Right lobe of liver (tissue), 6 donors: Measurements from ENCODE around the gene STAG2. TPM values are rescaled to one million over a fixed set of nuclear protein-coding genes. Genes with fewer than 3 reads are reported as not detected.

Experiments used
- ATAC-seq, 4 donors: fragments of 200-7000 bp; cut with Tn5 transposase; one replicate each; pipeline ENCODE4 v1.9.1; 2020; ENCODE audit warnings: mild to moderate bottlenecking in 4 of 4, moderate library complexity in 4 of 4
- DNase-seq, 3 donors: peaks; one replicate each; pipeline ENCODE4 v3.0.0-alpha.2; 2020
- H3K27ac ChIP-seq, 3 donors: fragments of 200-600 bp; one replicate each; pipeline ENCODE4 v1.8.0; 2022
- H3K27me3 ChIP-seq, 2 donors: fragments of 200-600 bp; one replicate each; pipeline ENCODE4 v1.8.0; 2022
- H3K36me3 ChIP-seq, 4 donors: fragments of 200-600 bp; sonication (generic) in 1 of 4; one replicate each; pipeline versions ENCODE4 v1.5.1 to v1.8.0; 2017 to 2022; ENCODE audit warnings: control low read depth in 1 of 4
- H3K4me1 ChIP-seq, 4 donors: fragments of 200-600 bp; sonication (generic) in 1 of 4; one replicate each; pipeline versions ENCODE4 v1.5.1 to v1.8.0; 2017 to 2022; ENCODE audit warnings: control low read depth in 1 of 4
- H3K4me3 ChIP-seq, 3 donors: fragments of 200-600 bp; one replicate each; pipeline ENCODE4 v1.8.0; 2022
- H3K9me3 ChIP-seq, 4 donors: fragments of 200-600 bp; sonication (generic) in 1 of 4; one replicate each; pipeline versions ENCODE4 v1.5.1 to v1.8.0; 2017 to 2022; ENCODE audit warnings: control low read depth in 1 of 4
- POLR2A ChIP-seq: fragments of 450-650 bp; IDR thresholded peaks from one replicate; pipeline ENCODE4 v1.6.1; 2017; ENCODE audit warnings: antibody characterized with exemption, mild to moderate bottlenecking
- WGBS: methylation state at CpG from one replicate; pipeline ENCODE4 v1.1.6; 2018; ENCODE audit warnings: low coverage, low lambda C conversion rate; ENCODE audit not compliant: insufficient coverage; ENCODE audit errors: missing lambda C conversion rate; 5-methylcytosine and 5-hydroxymethylcytosine counted together
- intact Hi-C, 2 donors: fragments of 100-400 bp; cut with DNase I; formaldehyde crosslinking; loops; one replicate each; pipeline versions ENCODE4 v1.11.2 to v1.14.1; 2022
- total RNA-seq, 6 experiments: library from RNA; depleted of rRNA in 2 of 6; stranded (reverse); fragments of >200 nt in 2 of 6; fragmentation: NEBNext Ultra II Directional in 3 of 6; extraction: Animal tissue kit (Norgen Biotek cat#: 25700) in 3 of 6; gene quantifications; one replicate each; pipeline versions ENCODE4 v1.1.0 to v1.2.4, GENCODE V29; 2016 to 2023
- TF ChIP-seq, protein P1 (sequence below), 4 donors: fragments of 200-600 bp in 3 of 4; fragments of 450-650 bp in 1 of 4; IDR thresholded peaks; one replicate each; pipeline versions ENCODE4 v1.5.1 to v1.8.0; 2016 to 2022; ENCODE audit warnings: antibody characterized with exemption in 4 of 4, mild to moderate bottlenecking in 2 of 4
- donor health status: DM: no; HTN: yes; CAD: no.
- donor health status: DM: no; HTN: no; CAD: no.
- donor health status: DM: no; HTN: no; CAD: no.
- donor health status: DM: no; HTN: yes; CAD: no.
- donor health status: DM: no; HTN: yes; CAD: no.

The STAG2 gene
- total RNA-seq, 6 experiments from 2014 or later, result 17.1 to 27.5 (median 23.9) TPM

DNA sequence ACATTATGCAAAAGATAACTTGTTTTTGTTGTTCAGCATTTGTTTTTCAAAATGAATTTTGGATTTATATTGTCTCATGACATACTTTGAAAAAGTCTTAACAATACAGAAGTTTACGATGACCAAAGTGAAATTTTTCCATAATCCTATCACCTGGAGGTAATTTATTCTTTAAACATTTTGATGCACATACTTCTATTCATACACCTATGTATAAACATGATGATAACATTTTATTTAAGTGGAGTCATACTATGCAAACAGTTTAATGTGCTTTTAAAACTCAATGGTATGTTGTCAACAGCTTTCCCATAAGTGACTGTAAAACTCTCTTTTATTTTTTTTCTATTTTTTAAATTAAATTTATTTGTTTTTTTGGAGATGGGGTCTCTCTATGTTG is 65.0 kb downstream of the STAG2 start:
- Histone ChIP-seq H3K9me3 (no peaks in the 10 kb centered on the region), H3K36me3 (peaks cover 0 to 3% (median 0%) of the 10 kb centered on the region in 4 donors), H3K4me3 (no peak overlapping the region), H3K27ac (no peak overlapping the region), H3K27me3 (no peaks in the 10 kb centered on the region), H3K4me1 (no peaks in the 10 kb centered on the region)
- DNase-seq, result no peak
- no peak for ATAC-seq
- TF ChIP-seq, protein P1, sequence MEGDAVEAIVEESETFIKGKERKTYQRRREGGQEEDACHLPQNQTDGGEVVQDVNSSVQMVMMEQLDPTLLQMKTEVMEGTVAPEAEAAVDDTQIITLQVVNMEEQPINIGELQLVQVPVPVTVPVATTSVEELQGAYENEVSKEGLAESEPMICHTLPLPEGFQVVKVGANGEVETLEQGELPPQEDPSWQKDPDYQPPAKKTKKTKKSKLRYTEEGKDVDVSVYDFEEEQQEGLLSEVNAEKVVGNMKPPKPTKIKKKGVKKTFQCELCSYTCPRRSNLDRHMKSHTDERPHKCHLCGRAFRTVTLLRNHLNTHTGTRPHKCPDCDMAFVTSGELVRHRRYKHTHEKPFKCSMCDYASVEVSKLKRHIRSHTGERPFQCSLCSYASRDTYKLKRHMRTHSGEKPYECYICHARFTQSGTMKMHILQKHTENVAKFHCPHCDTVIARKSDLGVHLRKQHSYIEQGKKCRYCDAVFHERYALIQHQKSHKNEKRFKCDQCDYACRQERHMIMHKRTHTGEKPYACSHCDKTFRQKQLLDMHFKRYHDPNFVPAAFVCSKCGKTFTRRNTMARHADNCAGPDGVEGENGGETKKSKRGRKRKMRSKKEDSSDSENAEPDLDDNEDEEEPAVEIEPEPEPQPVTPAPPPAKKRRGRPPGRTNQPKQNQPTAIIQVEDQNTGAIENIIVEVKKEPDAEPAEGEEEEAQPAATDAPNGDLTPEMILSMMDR (IDR thresholded peaks at IDR 0.05), result no peak
- TF ChIP-seq POLR2A, result no peak
- WGBS, result 90% methylated on average over 1 of the region's 1 CpG
- intact Hi-C loops, result no loop called here

DNA sequence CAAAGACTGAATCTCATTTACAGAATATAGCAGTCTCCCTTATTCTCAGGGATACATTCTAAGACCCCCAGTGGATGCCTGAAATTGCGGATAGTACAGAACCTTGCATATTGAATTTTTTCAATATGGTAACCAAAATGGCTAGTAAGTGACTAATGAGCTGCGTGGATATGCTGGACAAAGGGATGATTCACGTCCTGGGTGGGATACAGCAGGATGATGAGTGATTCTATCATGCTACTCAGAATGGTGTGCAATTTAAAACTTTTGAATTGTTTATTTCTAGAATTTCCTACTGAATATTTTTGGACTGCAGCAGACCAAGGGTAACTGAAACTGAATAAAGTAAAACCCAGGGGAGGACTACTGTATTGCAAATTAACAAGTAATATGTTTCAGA is 66.7 kb downstream of the STAG2 start:
- Histone ChIP-seq H3K27me3 (no peaks in the 10 kb centered on the region), H3K9me3 (no peaks in the 10 kb centered on the region), H3K4me1 (no peaks in the 10 kb centered on the region), H3K36me3 (peaks cover 0 to 3% (median 0%) of the 10 kb centered on the region in 4 donors), H3K27ac (no peak overlapping the region), H3K4me3 (no peak overlapping the region)
- DNase-seq (no peak), ATAC-seq (no peak)
- WGBS, result 59% methylated on average over 3 of the region's 3 CpGs
- TF ChIP-seq, protein P1 (IDR thresholded peaks at IDR 0.05), result no peak
- TF ChIP-seq POLR2A, result no peak
- intact Hi-C loops, result no loop called here

DNA sequence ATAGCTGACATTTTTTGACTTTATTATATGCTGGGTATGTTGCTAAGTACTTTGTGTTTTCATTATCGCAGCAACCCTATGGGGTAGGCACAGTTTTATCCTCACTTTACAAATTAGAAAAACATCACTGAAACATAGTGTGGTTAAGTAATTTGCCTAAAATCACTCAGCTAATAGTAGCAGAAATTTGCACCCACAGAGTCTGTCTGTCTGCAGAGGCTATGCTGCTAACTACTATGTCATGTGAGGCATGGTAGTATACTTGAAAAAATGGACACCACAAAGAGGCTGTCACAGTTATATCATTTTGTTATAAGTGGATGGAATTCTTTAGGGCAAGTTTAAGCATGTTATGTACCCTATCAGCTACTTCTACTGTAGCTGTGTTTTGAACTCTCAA is 69.0 kb downstream of the STAG2 start:
- ATAC-seq, result no peak
- no peaks in the 10 kb centered on the region for H3K36me3 ChIP-seq
- intact Hi-C loops, result no loop called here
- 79% methylated on average over 1 of the region's 1 CpG for WGBS
- no peak overlapping the region for H3K27ac ChIP-seq
- DNase-seq, result no peak
- no peak overlapping the region for H3K4me3 ChIP-seq
- no peaks in the 10 kb centered on the region for H3K9me3 ChIP-seq
- TF ChIP-seq POLR2A, result no peak
- TF ChIP-seq, protein P1 (IDR thresholded peaks at IDR 0.05), result no peak
- no peaks in the 10 kb centered on the region for H3K27me3 ChIP-seq
- H3K4me1 ChIP-seq, result no peaks in the 10 kb centered on the region

DNA sequence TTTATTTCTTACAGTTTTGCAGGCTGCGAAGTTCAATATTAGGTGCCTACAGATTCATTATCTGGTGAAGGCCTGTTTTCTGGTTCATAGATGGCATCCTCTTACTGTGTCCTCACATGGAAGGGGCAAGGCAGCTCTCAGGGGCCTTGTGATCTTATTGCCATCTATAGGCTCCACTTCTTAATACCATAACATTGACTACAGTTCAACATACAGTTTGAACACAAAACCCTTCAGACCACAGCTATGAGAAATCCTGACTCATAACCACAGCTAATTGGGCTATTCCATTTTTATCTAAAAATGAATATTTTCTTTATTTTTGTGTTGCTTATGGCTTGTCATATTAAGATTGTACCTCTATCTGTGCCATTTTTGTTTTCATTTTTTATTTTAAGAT is 72.3 kb downstream of the STAG2 start:
- H3K4me3 ChIP-seq, result no peak overlapping the region
- no peak for ATAC-seq
- H3K9me3 ChIP-seq, result no peaks in the 10 kb centered on the region
- H3K27me3 ChIP-seq, result no peaks in the 10 kb centered on the region
- intact Hi-C loops, result no loop called here
- no peak for DNase-seq
- H3K4me1 ChIP-seq, result no peaks in the 10 kb centered on the region
- no peaks in the 10 kb centered on the region for H3K36me3 ChIP-seq
- no peak for TF ChIP-seq POLR2A
- H3K27ac ChIP-seq, result no peak overlapping the region
- WGBS, result 54% methylated on average over 1 of the region's 1 CpG

DNA sequence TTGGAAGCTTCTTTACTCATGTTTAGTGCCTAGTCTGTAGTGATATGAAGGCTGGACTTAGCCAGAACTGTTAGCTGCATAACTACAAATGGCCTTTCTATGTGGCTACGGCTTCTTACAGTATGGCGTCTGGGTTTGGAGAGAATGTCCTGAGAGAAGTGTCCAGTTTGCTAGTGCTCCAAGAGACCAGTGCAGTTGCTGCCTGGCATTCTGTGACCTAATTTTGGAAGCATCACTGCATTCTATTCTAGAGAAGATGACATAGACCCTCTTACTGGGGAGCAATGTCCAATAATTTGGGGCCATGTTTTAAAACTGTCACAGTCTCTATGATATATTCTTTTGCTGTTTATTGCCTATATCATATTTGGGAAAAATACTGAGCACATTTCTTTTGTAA is 74.2 kb downstream of the STAG2 start:
- TF ChIP-seq POLR2A, result no peak
- TF ChIP-seq, protein P1 (IDR thresholded peaks at IDR 0.05), result no peak
- no peak overlapping the region for H3K4me3 ChIP-seq
- no peak overlapping the region for H3K27ac ChIP-seq
- intact Hi-C loops, result no loop called here
- DNase-seq (no peak), ATAC-seq (no peak)
- H3K36me3 ChIP-seq, result no peaks in the 10 kb centered on the region
- WGBS, result 76% methylated on average over 2 of the region's 2 CpGs
- no peaks in the 10 kb centered on the region for H3K9me3 ChIP-seq
- H3K27me3 ChIP-seq, result no peaks in the 10 kb centered on the region
- H3K4me1 ChIP-seq, result no peaks in the 10 kb centered on the region
